ENCODE measurements around the gene NADSYN1.

DNA sequence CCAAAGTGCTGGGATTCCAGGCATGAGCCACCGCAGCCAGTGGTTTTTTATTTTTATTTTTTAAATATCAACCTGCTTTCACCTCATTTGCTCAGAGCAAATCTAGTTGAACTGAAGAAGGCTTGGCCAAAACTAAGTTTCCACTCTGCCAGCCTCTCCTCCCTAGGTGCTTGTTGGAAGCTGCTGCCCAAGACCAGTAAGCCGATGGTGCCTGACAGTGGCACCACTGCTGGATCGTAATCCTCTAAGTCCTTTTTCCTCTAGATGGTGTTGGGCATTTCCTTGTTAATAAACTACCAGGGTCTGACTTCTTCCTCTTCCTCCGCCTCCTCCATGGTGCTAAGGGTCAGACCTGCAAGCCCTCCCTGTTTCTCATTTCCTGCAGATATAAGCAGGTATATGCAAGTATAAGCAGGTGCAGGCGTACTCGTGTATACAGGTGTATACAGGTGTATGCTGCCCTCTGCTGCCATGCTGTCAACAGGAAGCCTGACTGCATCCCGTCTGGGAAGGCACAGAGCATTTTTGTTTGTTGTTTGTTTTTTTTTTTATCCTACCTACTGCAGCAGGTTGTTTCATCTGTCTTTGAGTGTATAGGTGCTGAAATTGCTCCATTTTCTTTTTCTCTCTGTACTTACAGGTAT lies 1.6 kb downstream of the NADSYN1 start:
- TF ChIP-seq POLR2A (IDR thresholded peaks at IDR 0.05): no peak
- TF ChIP-seq, protein P1, sequence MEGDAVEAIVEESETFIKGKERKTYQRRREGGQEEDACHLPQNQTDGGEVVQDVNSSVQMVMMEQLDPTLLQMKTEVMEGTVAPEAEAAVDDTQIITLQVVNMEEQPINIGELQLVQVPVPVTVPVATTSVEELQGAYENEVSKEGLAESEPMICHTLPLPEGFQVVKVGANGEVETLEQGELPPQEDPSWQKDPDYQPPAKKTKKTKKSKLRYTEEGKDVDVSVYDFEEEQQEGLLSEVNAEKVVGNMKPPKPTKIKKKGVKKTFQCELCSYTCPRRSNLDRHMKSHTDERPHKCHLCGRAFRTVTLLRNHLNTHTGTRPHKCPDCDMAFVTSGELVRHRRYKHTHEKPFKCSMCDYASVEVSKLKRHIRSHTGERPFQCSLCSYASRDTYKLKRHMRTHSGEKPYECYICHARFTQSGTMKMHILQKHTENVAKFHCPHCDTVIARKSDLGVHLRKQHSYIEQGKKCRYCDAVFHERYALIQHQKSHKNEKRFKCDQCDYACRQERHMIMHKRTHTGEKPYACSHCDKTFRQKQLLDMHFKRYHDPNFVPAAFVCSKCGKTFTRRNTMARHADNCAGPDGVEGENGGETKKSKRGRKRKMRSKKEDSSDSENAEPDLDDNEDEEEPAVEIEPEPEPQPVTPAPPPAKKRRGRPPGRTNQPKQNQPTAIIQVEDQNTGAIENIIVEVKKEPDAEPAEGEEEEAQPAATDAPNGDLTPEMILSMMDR (IDR thresholded peaks at IDR 0.05): no peak
